NCI-H1417 treated with DMSO at 0.1 percent for 48 hours (cell line): Measurements from ENCODE around the gene LBHD2.

Experiments used
- DNase-seq: peaks from one replicate; lab custom pipeline; 2025; lab: John Stamatoyannopoulos, UW

Gene LBHD2

GRCh38 chr14:103068351-103069073 is 15.5 kb upstream of the LBHD2 start:
- DNase-seq, result no peak

- no peak for DNase-seq
These were observed 13.6 kb upstream of the LBHD2 start for GRCh38 chr14:103070263-103070885.

DNA sequence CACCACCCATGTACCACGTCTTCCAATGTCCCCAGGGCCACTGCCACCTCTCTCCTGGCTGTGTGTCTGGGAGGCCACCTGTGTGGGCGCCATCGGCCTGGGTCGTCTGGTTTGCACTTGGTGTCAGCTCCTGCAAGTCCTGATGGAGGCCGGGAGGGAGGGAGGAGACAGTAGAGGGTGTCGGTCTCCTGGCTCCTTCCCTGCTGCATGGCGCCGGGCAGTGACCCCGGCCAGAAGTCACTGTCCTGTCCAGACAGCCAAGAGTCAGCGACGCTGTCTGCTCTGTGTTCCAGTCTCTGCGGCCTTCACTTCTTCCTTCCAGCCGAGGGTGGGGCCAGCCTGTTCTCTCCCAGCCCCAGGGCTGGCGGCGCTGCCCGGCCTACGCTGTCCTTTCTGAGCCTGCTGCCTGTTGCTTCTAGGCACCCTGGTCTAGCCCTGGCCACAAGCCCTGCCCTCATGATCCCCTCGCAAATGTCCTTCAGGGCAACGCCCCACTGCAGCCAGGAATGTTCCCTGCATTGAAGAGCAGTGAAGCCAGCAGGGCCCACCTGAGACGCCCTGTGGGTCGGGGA is 13.0 kb upstream of the LBHD2 start:
- DNase-seq, result no peak

DNA sequence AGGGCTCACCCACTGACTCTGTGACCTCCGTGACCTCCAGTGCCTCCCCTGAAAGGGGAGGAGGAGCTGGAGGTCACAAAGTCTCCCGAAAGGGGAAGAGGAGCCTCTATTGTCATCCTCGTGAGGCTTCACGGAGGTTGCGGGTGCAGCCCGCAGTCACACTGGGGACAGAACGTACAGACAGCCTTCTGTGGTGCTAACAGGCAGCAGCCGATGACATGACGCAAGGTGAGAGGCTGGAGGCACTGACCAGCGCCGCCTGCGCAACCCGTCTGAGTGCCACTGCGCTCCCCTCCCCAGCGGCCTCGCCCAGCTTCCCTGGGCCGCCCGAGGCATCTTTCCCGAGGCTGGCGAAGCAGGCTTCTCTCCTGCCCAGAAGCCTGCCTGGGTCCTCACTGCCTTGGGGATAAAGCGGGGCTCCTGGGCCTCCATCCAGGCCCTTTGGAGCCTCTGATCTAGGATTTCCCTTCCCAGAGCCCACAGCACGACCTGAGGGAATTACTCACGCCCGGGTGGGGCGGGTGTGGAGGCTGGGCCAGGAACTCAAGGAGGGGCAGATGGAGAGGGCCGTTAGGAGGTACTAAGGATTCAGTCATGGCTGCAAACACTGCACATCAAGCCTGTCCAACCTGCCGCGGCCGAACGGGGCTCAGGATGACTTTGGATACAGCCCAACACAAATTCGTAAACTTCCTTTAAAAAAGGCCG is 12.3 kb upstream of the LBHD2 start:
- no peak for DNase-seq

DNA sequence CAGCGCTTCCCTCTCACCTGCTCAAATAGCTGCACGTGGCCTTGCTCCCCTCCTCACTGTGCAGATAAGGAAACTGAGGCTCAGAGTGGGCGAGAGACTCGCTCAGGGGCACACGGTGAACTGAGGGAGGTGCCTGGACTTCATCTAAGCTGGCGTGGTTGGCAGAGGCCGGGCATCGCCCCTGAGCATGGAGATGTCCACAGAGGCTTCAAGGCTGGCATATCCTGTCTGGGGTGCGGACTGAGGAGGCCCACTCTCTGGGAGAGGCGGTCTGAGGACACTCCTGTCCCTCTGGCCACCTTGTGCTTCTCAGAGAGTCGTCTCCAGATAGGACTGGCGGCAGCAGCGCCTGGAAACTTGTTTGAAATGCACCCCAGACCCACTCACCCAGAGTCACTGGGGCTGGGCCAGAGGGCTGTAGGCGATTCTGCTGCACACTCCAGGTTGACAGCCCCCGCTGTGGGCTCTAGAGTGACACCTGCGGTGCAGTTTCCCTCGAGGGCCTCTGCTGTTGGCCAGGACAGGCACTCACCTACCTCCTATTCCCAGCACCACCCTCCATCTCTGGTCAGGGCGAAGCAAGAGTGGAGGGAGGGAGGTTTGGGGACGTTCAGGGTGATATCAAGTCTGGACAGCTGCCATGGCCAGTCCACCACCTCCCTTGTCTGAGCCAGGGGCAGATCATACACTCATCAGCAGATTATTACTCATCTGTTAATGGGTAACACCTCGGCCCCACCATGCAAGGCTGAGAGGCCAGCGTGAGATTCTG is 11.2 kb upstream of the LBHD2 start:
- DNase-seq, result no peak

- no peak for DNase-seq
These were observed 10.6 kb upstream of the LBHD2 start for GRCh38 chr14:103073367-103073875.

- no peak for DNase-seq
These were observed 9.9 kb upstream of the LBHD2 start for GRCh38 chr14:103073876-103074728.

GRCh38 chr14:103074729-103075367 is 9.2 kb upstream of the LBHD2 start:
- no peak for DNase-seq

DNA sequence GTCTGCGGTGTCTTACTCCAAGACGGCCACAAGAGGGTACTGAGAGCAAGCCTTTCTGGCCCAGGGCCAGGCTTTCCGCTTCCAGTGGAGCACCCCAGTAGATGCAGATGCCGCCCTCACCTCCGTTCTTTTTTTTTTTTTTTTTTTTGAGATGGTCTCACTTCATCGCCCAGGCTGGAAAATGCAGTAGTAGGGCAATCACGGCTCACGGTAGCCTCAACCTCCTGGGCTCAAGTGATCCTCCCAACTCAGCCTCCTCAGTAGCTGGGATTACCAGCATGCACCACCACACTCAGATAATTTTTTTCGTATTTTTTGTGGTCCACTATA is 5.6 kb upstream of the LBHD2 start:
- peak; percentile 49 for DNase-seq

- DNase-seq, result no peak
These were observed 5.0 kb upstream of the LBHD2 start for GRCh38 chr14:103078860-103079587.

- no peak for DNase-seq
These were observed 2.1 kb upstream of the LBHD2 start for GRCh38 chr14:103081951-103082350.

GRCh38 chr14:103085106-103086091 is 1.4 kb downstream of the LBHD2 start:
- no peak for DNase-seq

DNA sequence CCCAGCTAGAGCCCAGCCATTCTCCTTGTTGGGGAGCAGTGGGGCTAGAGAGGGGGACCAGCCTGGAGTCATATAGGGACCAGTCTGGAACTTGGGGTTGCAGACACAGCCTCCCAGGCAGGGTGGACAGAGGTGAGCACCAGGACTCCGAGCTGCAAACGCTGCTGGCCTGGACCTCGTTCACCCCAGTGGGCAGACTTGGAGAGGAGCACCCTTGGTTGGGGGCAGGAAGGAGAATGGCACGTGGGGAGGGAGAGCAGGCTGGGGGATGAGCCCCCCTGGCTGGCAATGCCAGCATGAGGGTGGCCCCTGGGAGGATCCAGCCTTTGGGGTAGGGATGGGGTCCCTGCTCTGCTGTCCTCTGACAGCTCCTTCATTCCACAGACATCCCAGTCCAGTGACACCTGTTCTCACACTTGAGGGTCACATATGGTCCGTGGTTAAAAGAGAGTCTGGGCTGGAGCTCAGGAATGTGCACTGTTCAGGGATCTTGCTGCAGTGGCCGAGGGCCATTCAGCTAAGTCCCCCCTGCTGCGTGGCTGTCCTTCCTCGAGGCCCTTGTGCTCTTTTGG is 2.8 kb downstream of the LBHD2 start:
- DNase-seq, result no peak

- DNase-seq, result no peak
These were observed 3.4 kb downstream of the LBHD2 start for GRCh38 chr14:103087343-103087835.

- DNase-seq, result no peak
These were observed 4.9 kb downstream of the LBHD2 start for GRCh38 chr14:103088921-103089320.

- no peak for DNase-seq
These were observed 5.7 kb downstream of the LBHD2 start for GRCh38 chr14:103089386-103090335.

DNA sequence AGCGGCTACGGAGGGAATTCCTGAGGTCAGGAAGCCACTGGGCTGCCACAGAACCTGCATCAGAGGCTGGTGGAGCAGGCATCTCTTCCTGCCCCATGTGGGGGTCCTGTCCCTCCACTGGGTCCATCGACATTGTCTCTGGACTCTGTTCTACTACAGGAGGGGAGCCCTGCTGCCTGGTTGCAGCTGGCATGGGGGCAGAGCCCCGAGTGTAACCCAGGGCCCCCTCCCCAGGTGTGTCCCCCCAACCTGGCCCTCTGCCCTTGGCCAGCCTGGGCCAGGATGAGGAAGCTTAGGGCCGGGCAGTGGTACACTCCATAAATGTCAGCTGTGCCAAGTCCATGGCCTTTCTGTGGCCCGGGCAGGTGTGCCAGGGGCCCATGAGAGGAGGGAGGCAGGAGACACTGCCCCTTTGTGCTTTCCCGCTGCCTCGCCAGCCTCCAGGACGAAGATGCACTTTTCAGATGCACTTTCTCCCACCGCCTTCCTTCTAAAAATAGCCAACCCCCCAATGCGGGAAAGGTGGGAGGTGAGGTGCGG is 6.5 kb downstream of the LBHD2 start:
- no peak for DNase-seq
